GM03348 (cell line): Measurements from ENCODE around the gene ZNF23.
A peak's percentile ranks its signal among the peaks of the same experiment; 100 is the strongest.

Source experiments
- DNase-seq: peaks from one replicate; pipeline ENCODE4 v3.0.0; 2012; ENCODE audit warnings: low spot score

Gene ZNF23

GRCh38 chr16:71426069-71426879, 35.8 kb downstream of the ZNF23 start:
- peak; percentile 45 for DNase-seq

DNA sequence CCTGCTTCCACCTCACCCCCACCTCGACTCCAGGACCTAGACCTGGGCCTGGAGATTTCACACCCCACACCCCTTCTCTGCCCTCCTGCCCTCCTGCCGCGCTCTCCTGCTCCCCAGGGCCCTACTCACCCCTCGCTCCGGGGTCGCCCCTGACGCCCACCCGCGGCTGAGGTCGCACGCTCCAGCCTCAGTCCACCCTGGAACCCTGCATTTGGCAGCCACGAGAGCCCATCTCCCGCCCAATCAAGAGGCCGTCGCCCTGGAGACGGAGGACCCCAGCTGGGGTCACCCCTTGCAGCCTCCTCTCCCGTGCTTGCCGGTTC, 36.3 kb downstream of the ZNF23 start:
- no peak for DNase-seq

GRCh38 chr16:71424626-71425025, 37.4 kb downstream of the ZNF23 start:
- DNase-seq, result no peak

- no peak for DNase-seq
Observed at GRCh38 chr16:71423865-71424264, 38.2 kb downstream of the ZNF23 start.

DNA sequence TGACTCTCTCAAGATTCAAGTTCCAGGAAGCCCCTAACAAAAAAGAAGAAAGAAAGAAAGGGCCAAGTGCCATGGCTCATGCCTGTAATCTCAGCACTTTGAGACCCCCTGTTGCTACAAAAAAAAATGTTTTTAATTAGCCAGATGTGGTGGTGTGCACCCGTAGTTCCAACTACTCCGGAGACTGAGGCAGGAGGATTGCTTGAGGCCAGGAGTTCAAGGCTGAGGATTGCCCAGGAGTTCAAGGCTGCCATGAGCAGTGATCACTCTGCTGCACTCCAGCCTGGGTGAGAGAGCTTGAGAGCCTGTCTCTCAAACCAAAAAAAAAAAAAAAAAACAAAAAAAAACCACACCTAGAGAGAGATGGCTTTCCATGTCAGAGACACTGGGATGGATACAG, 39.0 kb downstream of the ZNF23 start:
- no peak for DNase-seq

- DNase-seq, result peak; percentile 44
Observed at GRCh38 chr16:71421911-71422310, 40.1 kb downstream of the ZNF23 start.

DNA sequence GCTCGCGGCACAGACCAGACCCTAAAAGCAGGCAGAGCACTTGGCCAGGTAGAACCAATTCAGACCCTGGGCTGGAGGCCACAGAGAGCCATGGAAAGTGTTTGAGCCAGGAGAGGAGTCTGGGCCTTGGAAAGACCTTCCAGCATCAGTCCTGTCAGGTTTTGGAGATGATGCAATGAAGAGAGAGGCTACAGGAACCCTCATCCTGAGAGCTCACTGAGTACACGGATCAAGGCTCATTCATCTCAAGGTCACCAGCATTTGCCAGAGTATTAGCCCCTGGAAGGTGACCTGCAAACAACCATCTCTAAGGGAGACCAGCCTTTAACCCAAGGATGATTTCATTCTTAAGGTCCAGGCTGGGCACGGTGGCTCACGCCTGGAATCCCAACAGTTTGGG, 48.0 kb downstream of the ZNF23 start:
- DNase-seq, result no peak

DNA sequence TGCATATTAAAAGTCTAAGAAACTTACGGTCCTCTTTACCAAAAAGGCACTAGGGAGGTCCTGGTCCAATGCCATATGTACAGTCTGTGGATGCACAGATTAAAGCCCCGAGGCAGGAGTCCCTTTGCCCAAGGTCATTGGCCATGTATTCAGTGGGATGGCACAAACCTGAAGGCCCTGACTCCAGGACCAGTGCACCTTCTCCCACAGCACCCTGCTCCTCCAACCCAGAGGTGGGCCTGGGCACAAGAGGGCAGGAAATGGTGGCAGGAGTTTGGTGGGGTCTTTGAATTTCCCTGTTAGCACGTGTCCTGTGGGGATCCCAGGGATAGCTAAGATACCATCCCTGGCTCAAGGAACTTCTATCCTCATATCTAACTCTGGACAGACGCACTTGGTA, 48.7 kb downstream of the ZNF23 start:
- DNase-seq, result no peak

- DNase-seq, result peak; percentile 90
Observed at GRCh38 chr16:71412270-71413160, 49.5 kb downstream of the ZNF23 start.

DNA sequence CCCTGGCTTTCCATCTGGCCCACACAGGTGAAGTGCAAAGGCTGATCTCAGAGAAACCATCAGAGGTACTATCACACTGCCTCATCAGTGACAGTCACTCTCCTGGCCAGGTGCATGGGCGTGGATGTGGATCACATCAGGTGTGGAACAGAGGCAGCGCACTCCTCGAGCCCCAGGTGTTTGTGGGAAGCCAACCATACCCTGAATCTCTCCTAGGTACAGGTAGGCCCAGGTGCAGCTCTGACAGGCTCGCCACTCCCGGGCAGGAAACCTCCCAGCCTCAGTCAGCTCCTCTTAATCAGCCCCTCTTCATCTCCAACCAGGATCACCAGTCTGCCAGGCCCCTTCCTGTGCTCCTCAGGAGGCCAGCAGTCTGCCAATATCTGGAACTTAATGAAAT, 51.9 kb downstream of the ZNF23 start:
- DNase-seq, result no peak

GRCh38 chr16:71409011-71409775, 52.9 kb downstream of the ZNF23 start:
- DNase-seq, result no peak

DNA sequence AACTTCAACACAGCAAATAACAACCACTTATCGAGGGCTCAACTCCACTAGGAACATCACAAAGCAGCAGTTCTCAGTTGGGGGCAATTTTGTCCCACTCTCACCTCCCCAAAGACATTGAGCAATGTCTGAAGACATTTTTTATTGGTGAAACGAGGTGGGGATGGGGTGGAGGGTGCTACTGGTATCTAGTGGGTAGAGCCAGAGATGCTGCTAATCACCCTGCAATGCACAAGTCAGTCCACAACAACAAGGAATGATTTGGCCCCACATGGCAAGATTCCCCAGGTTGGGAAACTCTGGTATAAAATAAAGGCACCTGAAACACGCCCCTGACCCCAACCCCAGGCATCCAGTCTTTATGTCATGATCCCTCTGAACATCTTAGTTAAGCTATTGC, 53.5 kb downstream of the ZNF23 start:
- no peak for DNase-seq

DNA sequence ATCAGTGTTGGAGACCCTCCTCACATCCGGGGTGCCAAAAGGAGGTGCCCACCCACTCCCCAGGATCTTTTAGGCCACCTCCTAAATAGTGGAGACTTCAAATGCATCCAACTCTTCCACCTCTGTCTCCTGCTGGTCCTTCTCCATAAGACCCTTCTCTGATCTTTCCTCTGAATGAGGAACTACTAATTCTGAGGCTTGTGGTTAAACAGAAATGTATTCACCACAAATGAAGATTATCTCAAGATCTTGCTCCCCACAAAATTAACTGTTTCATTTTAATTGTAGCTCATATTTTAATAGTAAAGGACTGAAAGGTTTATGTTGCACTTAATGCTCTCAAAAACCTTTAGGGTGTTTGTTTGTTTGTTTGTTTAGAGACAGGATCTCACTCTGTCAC, 54.3 kb downstream of the ZNF23 start:
- no peak for DNase-seq

- no peak for DNase-seq
Observed at GRCh38 chr16:71406724-71407123, 55.3 kb downstream of the ZNF23 start.

DNA sequence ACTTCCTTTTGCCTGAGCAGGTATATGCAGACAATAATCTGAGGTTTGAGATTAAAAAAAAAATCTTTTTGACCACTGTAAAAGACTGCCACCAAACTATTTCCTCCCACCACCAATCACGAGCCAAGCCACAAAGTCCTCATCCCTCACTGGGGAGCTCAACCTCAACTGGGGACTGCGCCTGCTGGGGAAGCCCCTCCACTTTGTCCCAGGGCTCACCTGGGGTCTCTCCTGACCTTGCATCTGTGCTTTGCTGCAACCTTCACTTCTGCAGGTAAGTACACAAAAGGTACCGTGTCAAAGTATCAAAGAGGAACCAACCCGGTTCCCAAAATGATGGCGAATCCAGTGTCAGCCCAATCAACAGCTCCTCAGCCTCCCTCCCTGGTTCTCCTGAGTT, 55.7 kb downstream of the ZNF23 start:
- DNase-seq, result no peak

GRCh38 chr16:71404364-71404763, 57.7 kb downstream of the ZNF23 start:
- no peak for DNase-seq

DNA sequence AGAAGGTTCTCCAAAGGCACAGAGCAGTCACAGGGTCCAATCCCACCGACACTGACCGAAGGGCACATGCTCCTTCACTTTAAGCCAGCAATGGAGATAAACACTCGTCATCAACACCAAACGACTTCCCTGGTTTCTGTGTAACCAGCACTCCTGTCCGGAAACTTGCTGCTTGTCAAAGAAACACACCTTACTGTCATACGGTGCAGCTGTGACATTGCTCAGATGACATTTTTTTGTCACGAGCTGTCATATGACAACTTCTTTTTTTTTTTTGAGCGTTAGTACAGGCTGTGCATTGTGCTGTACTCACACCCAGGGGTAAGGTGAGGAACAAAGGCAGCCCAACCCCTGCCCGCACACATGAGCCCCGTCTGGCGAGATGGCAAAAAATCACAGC, 59.4 kb downstream of the ZNF23 start:
- no peak for DNase-seq

GRCh38 chr16:71402007-71402406, 60.0 kb downstream of the ZNF23 start:
- DNase-seq, result no peak

DNA sequence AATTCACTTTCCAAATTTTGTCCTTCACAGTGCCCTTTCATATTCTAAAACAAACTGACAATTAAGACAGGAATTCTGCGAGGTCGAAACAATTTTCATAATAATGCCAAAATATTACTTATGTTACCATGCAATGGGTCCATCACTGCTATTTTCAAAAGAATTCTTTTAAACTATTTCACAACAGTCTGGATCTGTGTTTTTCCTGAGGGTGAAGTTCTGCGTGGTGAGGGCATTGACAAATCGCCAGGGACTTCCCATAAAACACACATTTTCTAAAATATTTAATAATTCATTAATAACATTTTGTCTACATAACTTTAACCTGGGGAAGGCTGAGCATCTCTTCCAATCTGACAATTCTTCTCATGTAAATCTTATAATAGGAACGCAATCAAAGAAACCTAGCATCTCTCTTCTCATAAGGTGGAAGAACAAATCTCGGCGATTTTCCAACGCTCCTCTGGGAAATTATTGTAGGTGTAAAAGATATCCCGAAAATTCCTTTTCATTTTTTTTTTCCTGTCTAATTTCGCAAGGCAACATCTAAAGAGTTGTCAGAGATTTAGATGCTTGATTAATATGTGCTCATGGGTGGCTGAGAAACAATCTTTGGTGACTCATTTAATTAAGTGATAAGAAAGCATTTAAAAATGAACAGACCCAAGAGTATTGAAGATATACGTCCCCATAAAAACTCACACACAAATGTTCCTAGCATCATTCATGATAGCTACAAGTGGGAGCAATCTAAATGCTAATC, 62.1 kb downstream of the ZNF23 start:
- DNase-seq, result no peak
